Body of pancreas (tissue), 4 donors: Measurements from ENCODE around the gene CD248.

Experiments
- CTCF ChIP-seq, 7 experiments: fragments of 450-650 bp in 4 of 7; fragments of 200-600 bp in 3 of 7; sonication (generic) in 3 of 7; IDR thresholded peaks; one replicate each; pipeline ENCODE4 v1.5.1; 2016 to 2019; ENCODE audit warnings: antibody characterized with exemption in 7 of 7
- POLR2A ChIP-seq, 3 donors: fragments of 450-650 bp; IDR thresholded peaks; one replicate each; pipeline ENCODE4 v1.6.1; 2016; ENCODE audit warnings: antibody characterized with exemption in 3 of 3, mild to moderate bottlenecking in 2 of 3

DNA sequence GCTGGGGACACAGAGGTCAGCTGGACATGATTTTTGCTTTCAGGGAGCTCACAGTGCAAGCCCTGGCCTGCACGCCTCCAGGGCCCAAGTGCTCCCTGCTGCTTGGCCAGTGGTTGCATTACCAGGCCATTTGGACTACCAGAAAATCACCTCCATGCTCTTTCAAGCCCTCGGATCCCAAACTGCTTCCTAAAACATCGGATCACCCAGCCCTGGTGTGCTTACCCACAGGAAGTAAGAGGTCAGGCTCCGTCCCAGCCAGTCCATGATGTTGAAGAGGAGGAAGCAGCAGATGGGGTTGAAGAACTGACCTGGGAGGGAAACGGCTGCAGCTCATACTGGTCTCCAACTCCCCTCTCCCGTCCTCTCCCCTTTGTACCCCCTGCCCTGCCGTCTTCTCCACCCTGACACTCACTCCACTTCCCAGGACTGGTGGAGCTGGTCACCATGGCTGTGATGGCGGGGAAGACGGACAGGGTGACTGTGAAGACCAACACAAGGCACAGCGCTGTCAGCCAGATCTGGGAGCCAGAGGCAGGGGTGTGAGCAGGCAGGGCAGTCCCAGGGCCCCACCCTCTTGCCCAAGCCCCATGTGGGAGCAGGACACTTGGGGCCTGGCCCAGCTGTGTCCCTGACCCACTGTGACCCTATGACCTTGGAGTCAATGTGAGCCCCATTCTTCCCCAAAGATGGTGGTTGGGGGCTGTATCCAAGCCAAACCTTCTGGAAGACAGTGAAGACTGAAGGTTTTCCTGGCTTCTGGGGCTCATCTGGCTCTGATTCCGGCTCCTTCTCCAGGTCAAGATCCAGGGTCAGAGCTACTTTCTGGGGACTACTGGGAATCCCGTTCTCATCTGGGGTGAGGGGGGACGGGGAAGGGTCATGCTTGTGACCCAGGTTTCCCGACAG, 49.1 kb upstream of the CD248 start:
- TF ChIP-seq POLR2A (IDR thresholded peaks at IDR 0.05) (no peak), CTCF (IDR thresholded peaks at IDR 0.05) (no peak)
